GM19099 (cell line): Measurements from ENCODE around the gene ZBTB17.

ENCODE experiments used
- POLR2A ChIP-seq: IDR thresholded peaks from 3 replicates; pipeline ENCODE4 v1.6.1; 2011; ENCODE audit warnings: low read depth; ENCODE audit not compliant: insufficient read length; ENCODE audit errors: extremely low read depth

The ZBTB17 gene

DNA sequence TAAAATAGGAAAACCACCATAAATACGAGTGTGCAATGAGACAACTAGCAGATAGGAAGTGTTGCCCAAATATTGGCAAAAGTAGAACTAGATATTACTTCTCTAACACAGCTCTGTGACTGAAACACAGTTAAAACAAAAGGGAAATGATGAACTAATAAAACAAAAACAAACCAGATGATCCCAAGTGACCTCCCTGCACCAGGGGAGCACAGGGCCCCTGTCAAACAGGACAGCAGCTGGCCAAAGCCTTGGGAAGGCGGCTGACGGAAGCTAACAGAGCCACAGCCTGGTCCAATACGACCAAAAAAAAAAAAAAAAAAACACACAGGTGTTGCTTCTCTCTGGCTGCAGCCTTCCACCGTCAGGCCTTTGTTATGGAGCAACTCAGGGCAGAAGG lies 17.8 kb downstream of the ZBTB17 start:
- no peak for TF ChIP-seq POLR2A

DNA sequence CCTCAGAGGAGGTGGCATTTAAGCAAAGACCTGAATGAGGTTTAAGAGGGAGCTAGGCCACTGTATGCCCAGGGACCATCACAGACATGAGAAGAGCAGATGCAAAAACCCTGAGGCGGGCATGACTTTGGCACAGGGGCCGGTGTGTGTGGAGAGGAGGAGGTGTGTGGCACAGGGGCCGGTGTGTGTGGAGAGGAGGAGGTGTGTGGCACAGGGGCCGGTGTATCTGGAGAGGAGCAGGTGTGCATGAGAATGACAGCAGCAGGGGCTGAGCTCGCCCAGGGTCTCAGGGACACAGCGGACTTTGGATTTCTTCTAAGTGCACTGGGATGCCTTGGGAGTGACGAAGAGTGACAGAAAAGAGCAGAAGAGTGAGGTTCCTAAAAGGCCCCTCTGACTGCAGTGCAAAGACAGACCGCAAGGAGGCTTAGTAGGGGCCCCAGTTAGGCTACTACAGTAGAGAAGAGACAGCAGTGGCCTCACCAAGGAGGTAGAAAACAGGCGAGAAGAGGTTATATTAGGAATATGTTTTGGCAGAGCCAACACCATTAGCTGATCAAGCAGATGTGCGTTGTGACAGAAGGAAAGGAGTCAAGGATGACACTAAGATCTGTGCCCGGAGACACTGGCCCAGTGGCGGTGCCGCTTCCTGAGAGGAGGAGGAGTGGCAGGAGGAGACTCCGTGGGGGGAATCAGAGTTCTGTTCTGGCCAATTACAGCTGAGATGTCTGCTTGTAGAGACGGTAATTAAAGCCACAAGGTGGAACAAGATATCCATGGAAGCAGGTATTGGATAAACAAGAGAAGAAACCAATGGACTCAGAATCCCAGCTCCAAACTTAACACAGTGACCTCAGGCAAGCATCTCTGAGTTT lies 18.4 kb downstream of the ZBTB17 start:
- no peak for TF ChIP-seq POLR2A

DNA sequence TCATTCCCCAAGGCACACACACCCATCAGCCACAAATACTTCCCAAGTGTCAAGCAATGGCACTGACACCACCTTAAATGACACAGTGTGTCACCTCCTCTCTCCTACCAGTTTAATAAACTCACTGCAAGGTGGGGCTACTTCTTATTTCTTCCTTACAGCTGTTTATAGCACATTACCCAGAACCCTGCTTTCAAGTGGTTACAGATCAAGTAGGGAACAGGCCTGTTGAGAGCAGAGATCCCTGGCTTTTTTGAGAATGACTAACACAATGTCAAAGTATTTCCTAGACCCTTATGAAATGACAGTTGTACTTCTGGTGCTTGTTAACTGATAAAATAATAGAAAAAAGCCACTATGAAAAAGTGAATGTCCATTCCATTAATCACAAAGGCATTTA lies 19.8 kb downstream of the ZBTB17 start:
- TF ChIP-seq POLR2A = no peak

GRCh38 chr1:15955552-15955951 lies 20.3 kb downstream of the ZBTB17 start:
- TF ChIP-seq POLR2A = no peak

GRCh38 chr1:15954316-15954715 lies 21.6 kb downstream of the ZBTB17 start:
- TF ChIP-seq POLR2A = no peak

GRCh38 chr1:15953791-15954241 lies 22.1 kb downstream of the ZBTB17 start:
- no peak for TF ChIP-seq POLR2A

DNA sequence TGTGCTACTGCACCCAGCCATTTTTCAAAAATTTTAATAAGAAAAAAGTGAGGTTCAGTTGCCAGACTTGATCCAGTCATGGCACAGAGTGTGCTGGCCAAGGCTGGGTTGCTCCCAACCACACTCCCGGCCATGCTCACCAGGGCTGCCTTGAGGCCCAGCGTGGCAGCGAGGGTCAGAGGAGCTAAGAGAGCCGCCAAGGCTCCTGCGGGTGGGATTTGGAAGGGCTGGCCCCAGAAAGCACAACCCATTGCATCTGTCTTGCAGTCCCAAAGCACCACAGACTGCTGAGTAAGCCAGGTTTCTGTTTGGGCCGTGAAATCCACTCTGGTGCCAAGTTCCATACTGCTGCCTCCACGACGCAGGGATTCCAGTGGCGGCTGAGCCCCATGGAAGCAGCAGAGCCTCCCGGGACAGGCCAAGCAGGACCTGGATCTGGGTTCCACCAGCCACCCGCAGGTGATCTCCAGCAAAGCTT lies 22.6 kb downstream of the ZBTB17 start:
- TF ChIP-seq POLR2A = no peak

GRCh38 chr1:15952317-15953258 lies 23.3 kb downstream of the ZBTB17 start:
- no peak for TF ChIP-seq POLR2A

DNA sequence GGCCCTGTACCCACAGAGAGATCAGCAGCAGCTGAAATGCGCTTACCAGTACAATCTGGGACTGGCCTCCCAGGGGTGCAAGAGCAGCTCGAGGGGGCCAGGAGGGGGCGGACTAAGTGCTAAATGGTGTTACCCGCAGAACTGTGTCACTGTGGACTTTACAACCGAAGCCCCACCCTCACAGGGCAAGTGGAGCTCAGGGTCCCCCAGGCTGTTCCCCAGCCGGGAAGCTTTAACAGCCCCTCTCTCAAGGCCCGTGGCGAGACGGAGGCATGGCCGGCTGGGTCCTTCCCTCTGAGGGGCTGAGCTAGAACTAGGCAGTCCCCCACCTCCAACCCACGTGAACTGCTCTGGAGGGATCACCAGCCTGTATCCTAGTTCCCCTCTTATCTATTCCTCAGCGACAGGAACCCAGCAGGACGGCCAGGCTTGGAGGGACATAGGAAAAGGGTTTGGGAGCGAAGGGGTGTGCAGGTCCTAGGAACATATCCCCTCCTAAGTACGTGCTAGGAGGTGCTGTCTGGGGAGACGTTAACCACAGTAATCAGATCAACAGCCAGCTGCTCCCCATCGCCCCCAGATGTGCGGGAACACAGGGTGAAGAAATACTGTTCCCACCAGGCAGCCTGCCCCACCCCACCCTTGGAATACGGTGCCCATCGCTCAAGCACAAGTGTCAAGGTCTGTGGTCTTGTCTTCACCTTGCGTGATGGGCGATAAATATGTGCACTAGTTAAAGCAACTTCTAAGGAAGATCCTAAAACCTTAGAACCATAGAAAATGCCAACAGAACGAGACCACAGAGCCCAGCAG lies 24.4 kb downstream of the ZBTB17 start:
- no peak for TF ChIP-seq POLR2A

- TF ChIP-seq POLR2A = no peak
Observed at GRCh38 chr1:15950763-15951295, 25.1 kb downstream of the ZBTB17 start.

DNA sequence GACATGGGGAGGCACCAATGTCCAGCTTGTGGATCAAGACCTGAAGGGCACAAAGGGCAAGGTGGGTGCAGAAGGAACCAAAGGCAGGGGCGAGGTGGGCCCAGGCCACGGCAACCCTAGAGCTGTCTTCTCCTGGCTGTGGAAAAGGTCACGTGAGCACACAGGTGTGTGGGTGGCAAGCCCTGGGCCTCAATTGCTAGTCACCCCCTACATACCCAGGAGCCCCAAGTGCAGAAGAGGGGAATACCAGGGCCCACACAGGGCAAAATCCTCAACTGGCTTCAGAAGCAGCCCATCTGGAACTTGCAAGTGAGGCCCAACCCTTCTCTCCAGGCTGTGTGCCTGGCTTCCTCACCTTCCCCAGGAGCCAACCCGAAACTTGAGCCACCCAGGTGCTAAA lies 25.6 kb downstream of the ZBTB17 start:
- TF ChIP-seq POLR2A = no peak

- TF ChIP-seq POLR2A = no peak
Observed at GRCh38 chr1:15949453-15950245, 26.3 kb downstream of the ZBTB17 start.

DNA sequence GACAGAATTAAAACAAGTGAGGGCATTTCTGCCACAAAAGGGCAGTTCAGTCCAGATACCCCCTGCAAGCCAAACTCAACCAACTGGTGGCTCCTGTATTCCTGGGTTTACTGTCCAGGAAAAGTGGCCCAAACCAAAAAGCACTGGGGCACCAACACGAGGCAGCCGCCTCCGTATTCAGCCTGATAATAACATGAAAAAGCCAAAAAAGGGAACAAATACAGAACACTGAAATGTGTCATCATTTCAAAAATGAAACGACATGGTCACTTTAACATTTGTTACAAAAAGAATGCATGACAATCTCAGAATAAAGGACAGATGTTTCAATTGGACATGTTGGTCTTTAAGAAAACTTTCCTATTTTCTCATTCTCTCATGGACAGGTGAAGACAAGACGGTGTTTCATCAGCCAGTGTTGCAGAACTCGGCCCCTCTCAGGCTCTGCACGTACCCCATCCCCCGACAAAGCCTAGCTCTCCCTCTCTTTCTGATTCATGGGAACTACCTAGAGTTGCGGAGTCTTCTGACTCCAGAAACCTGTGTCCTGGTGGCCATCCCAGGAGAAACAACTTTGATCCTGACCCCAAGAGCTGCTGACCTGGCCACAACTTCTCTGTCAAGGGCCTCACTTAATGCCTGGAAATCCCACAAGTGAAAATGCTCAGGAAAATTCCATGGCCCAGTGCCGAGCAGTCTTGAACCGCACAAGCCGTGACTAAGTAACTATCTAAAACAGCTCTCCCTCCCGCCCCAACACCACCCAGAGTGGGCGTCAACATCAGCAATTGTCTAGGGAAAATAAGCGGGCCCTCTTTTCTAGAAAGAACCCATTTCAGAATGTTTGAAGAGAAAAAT lies 27.1 kb downstream of the ZBTB17 start:
- no peak for TF ChIP-seq POLR2A
